HG03469 (cell line): ENCODE data around the gene P2RY8.
"Not testable (repeated sequence)": the region's sequence is repeated elsewhere in the genome, so short reads cannot be mapped to it uniquely, and the experiment has no call there.

Experiments used
- ATAC-seq: cut with Tn5 transposase; IDR thresholded peaks from one replicate; pipeline ENCODE4 v1.9.1; 2021; ENCODE audit warnings: mild to moderate bottlenecking, moderate library complexity, moderate number of reproducible peaks; ENCODE audit not compliant: unreplicated experiment

Gene P2RY8

GRCh38 chrX:1449036-1449822 lies 87.8 kb downstream of the P2RY8 start:
- no peak for ATAC-seq

DNA sequence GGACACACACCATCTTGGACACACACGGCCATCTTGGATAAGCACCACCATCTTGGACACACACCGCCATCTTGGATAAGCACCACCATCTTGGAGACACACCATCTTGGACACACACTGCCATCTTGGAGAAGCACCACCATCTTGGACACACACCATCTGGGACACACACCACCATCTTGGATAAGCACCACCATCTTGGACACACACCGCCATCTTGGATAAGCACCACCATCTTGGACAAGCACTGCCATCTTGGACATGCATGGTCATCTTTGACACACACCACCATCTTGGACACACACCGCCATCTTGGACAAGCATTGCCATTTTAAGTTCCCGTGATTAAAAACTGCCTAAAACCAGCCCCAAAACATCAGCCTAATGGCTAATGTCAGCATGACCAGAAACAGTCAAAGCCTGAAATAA lies 88.4 kb downstream of the P2RY8 start:
- ATAC-seq: not testable (repeated sequence)

GRCh38 chrX:1447969-1448572 lies 88.9 kb downstream of the P2RY8 start:
- ATAC-seq: not testable (repeated sequence)

DNA sequence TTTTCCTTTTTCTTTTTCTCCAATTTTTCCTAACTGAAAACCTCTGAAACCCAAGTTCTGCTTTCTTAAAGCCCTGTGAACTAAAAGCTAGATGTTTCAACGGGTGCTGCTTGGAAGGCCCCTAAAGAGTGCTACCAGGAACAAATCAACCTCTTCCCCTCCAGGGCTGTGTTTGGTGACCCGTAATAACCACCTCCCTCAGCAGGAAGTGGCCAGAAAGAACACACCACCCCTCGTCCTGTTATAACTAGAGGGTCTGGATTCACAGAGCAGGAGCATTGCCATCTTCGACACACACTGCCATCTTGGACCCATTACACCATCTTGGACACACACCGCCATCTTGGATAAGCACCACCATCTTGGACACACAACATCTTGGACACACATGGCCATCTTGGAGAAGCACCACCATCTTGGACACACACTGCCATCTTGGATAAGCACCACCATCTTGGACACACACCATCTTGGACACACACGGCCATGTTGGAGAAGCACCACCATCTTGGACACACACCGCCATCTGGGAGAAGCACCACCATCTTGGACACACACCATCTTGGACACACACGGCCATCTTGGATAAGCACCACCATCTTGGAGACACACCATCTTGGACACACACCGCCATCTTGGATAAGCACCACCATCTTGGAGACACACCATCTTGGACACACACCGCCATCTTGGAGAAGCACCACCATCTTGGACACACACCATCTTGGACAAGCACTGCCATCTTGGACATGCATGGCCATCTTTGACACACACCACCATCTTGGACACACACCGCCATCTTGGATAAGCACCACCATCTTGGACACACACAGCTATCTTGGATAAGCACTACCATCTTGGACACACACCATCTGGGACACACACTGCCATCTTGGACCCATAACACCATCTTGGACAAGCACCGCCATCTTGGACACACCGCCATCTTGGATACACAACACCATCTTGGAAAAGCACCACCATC lies 89.7 kb downstream of the P2RY8 start:
- ATAC-seq: not testable (repeated sequence)

DNA sequence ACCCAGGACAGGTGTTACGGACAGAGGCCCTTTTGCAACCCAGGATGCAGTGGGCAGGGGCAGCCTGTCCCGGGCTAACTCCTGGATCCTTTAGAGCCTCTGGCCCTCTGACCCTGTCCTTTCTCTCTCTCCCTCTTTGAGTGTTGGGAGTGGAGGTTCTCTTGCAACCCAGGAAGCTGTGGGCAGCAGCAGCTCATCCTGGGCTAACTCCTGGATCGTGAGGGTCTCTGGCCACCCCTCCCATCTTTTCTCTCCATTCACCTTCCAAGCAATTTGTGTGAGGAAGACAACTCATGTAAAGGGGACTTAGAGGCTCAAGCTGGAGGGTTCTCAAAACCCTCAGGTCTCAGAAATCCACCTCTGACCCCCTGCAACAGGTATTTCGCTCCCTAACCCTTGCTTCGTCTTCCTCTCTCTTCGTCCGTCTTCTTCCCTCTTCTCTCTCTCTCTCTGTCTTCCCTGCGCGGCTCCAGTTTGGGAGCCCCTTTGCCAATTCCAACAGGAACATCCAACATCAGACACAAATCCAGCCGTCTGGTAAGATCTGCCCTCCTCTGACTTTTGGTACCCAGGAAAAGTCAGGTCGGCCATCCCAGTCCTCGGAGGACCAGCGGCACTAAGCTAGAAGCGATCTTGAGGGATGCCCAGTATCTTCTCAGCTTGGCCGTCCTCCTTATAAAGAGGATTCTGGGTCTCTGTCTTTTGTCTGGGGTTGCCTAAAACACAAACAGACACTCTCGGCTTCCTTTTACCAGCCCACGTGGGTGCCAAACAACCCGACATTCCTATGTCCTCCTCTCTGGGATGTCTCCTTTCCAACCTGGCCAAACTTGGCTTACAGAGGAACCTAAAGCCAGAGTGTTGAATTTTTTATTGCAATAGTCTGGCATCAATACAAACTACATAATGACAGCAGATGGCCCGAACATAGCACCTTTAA lies 92.2 kb downstream of the P2RY8 start:
- no peak for ATAC-seq

- no peak for ATAC-seq
Measured at GRCh38 chrX:1443496-1444075, 93.4 kb downstream of the P2RY8 start.

DNA sequence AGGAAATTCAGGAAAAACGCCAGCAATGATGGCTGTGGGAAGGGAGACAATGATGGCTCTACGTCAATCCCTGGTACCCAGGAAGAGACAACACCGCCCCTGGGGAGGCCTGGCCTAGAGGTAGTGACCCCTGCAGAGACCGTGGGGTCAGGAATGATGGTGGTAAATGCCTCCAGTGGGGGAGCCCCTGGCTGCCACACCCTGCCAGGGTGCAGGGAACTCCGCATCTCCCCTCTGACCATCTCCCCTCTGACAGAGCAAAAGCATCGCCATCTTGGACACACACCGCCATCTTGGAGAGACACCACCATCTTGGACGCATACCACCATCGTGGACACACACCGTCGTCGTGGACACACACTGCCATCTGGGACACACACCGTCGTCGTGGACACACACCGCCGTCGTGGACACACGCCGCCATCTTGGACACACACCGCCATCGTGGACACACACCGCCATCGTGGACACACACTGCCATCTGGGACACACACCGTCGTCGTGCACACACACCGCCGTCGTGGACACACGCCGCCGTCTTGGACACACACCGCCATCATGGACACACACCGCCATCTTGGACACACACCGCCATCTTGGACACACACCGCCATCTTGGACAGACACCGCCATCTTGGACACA lies 94.1 kb downstream of the P2RY8 start:
- ATAC-seq: no peak

GRCh38 chrX:1442016-1442665 lies 94.8 kb downstream of the P2RY8 start:
- ATAC-seq: no peak

GRCh38 chrX:1440506-1440905 lies 96.5 kb downstream of the P2RY8 start:
- no peak for ATAC-seq

DNA sequence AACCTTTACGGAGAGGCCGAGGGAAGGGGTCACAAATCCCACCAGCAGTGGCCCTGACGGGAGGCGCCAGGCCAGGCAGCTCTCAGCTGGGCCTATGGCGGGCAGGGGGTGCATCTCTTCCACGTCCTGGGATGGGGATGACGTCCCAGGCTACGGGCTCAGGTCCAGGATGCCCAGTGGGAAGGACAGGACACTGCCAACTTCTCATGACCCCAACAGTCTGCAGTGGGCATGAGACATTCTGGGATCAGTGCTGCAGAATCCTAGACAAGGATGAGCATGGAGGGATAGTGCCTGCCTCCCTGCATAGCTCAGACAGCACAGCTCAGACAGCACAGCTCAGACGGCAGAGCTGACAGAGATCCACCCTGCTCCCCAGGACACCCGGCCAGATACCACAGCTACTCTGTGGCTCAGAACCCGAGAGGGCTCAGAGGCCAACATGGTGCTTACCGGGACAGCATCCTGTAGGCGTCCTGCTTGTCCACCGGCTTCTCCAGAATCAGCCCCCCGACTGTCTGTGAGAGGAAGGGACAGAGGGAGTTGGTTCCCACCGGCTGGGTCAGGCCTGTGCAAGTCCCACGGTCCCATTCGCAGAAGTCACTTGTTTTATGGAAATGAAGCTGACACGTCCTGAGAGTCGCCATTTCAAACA lies 101.6 kb downstream of the P2RY8 start:
- no peak for ATAC-seq

- no peak for ATAC-seq
Measured at GRCh38 chrX:1434871-1435240, 102.1 kb downstream of the P2RY8 start.

DNA sequence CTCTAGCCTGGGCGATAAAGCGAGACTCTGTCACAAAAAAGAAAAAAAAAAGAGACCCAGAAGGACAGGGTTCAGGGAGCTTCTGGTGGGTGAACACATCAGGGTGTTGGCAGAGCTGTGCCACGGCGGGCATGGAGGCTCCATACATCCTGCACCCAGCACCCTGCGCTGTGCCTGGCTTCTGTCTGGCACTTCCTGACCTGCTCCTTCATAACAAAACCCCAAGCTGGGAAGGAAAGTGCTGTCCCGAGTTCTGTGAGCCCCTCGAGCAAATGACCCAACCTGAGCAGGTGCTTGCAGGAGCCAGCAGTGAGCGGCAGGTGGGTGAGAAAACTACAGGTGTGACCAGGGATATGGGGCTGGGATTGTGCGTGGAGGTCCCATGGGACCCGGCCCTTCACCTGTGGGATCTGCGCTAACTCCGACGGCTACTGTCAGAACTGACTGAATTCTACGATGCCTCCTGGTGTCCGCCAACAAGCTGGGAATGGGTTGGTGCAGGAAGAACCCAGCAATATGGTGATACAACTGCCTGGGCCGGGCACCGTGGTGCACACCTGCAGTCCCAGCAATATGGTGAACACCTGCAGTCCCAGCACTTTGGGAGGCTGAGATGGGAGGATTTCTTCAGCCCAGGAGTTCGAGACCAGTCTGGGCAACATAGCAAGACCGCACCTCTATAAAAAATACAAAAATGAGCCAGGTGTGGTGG lies 103.2 kb downstream of the P2RY8 start:
- ATAC-seq: no peak

DNA sequence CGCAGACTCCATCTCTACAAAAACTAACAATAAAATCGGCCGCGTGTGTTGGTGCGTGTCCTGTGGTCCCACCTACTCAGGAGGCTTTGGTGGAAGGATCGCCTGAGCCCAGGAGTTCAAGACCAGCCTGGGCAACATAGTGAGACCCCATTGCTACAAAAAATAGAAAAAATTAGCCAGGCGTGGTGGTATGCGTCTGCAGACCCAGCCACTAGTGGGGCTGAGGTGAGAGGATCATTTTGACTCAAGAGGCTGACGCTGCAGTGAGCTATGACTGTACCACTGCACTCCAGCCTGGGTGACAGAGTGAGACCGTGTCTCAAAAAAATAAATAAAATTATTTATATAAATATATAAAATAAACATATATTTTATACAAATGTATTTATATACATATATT lies 106.5 kb downstream of the P2RY8 start:
- ATAC-seq: no peak

GRCh38 chrX:1427756-1428155 lies 109.2 kb downstream of the P2RY8 start:
- no peak for ATAC-seq

DNA sequence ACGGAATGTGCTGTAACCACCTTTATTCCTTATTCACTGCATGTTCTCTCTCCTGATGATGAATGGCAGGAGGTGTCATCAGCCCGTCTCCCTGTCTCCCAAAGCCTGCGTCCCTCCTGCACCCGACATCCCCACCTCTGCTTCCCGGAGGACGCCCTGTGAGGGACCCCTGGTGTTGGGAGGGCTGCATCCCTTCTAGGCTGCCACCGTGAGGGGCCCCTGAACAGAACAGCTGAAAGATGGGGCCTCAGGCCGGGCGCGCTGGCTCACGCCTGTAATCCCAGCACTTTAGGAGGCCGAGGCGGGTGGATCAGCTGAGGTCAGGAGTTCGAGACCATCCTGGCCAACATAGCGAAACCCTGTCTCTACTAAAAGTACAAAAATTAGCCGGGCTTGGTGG lies 110.7 kb downstream of the P2RY8 start:
- ATAC-seq: not testable (repeated sequence)

DNA sequence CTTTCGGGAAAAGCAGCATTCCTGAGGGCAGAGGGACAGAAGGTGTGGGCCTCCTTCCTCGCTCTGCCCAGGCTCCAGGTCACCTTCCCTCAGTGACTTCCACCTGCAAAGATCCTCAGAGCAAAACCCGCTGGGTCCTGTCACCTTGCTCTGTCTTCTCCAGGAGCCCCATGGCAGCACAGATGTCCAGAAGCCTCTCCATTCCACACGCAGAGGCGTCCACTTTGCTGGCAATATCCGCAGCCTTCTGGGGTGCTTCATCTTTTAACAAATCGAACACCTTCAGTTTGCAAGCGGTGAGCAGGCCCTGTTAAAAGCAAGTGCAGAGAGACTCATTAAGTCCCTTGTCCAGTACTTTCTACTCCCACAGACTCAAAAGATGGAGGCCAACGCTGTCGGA lies 111.6 kb downstream of the P2RY8 start:
- no peak for ATAC-seq

- no peak for ATAC-seq
Measured at GRCh38 chrX:1424147-1424851, 112.7 kb downstream of the P2RY8 start.
